H1 (cell line): ENCODE results near the gene MAJIN. TPM values are rescaled to one million over a fixed set of nuclear protein-coding genes. Genes with fewer than 3 reads are reported as not detected.

Experiments used
- CTCF ChIA-PET: fragments of 300-600 bp; sonication (Branson Sonifier 250); formaldehyde crosslinking; loops from one replicate; lab custom pipeline; 2021; ENCODE audit not compliant: partially characterized antibody; lab: Charles Lee
- POLR2A ChIA-PET: fragments of 300-600 bp; sonication (Branson Sonifier 250); formaldehyde crosslinking; loops from one replicate; lab custom pipeline; 2021; ENCODE audit warnings: inconsistent platforms; ENCODE audit not compliant: partially characterized antibody; lab: Charles Lee
- DNase-seq, 2 experiments: peaks; one replicate each; pipeline versions ENCODE4 v3.0.0 to v3.0.0-alpha.2; 2010 to 2022; ENCODE audit warnings: low spot score in 2 of 2, low read depth in 1 of 2, mixed read lengths in 1 of 2
- FAIRE-seq: peaks from 2 replicates; lab custom pipeline; 2011; peaks lifted over from hg19 to GRCh38; lab: Jason Lieb, UNC
- H2AFZ ChIP-seq: 2 replicates; pipeline ENCODE4 v1.8.1; 2012; ENCODE audit warnings: low read length, inconsistent platforms
- H2AK5ac ChIP-seq: 2 replicates; pipeline ENCODE4 v1.6.1; 2013; ENCODE audit warnings: low read depth, low read length
- H2BK120ac ChIP-seq: replicated peaks from 2 replicates; pipeline ENCODE3; 2013; ENCODE audit warnings: low read depth, low read length, inconsistent platforms
- H2BK12ac ChIP-seq: 2 replicates; pipeline ENCODE4 v1.6.1; 2013; ENCODE audit warnings: low read depth, low read length
- H2BK15ac ChIP-seq: 2 replicates; pipeline ENCODE4 v1.6.1; 2013; ENCODE audit warnings: low read length
- H2BK20ac ChIP-seq: 2 replicates; pipeline ENCODE4 v1.6.1; 2013; ENCODE audit warnings: low read length
- H2BK5ac ChIP-seq: 2 replicates; pipeline ENCODE4 v1.6.1; 2013; ENCODE audit warnings: low read depth, low read length
- H3K14ac ChIP-seq: 2 replicates; pipeline ENCODE4 v1.6.1; 2013; ENCODE audit warnings: inconsistent platforms; ENCODE audit not compliant: insufficient read length
- H3K18ac ChIP-seq: 2 replicates; pipeline ENCODE4 v1.6.1; 2013; ENCODE audit warnings: low read length; ENCODE audit errors: extremely low read depth
- H3K23ac ChIP-seq: 2 replicates; pipeline ENCODE4 v1.6.1; 2013; ENCODE audit warnings: inconsistent platforms; ENCODE audit not compliant: insufficient read length
- H3K23me2 ChIP-seq: 2 replicates; pipeline ENCODE4 v1.6.1; 2013; ENCODE audit warnings: low read depth, low read length
- H3K27ac ChIP-seq: 2 replicates; pipeline ENCODE4 v1.6.1; 2011; ENCODE audit warnings: low read depth, low read length, inconsistent platforms
- H3K27me3 ChIP-seq, 4 experiments: replicated peaks in 1 of 4; 1 replicate in 1 of 4; 2 replicates in 3 of 4; pipeline versions ENCODE4 v1.6.1 to v1.8.1; 2011 to 2013; ENCODE audit warnings: low read length in 3 of 4, mild to moderate bottlenecking in 3 of 4, inconsistent platforms in 2 of 4, mixed read lengths in 2 of 4, moderate library complexity in 1 of 4; ENCODE audit not compliant: control insufficient read depth in 3 of 4, insufficient read depth in 3 of 4; ENCODE audit errors: extremely low read depth in 1 of 4
- H3K36me3 ChIP-seq, 4 experiments: 2 replicates each; pipeline versions ENCODE4 v1.6.1 to v1.8.1; 2011 to 2013; ENCODE audit warnings: mild to moderate bottlenecking in 4 of 4, low read length in 3 of 4, moderate library complexity in 2 of 4, control low read depth in 1 of 4, inconsistent platforms in 1 of 4; ENCODE audit not compliant: insufficient read depth in 4 of 4, control insufficient read depth in 2 of 4
- H3K4ac ChIP-seq: replicated peaks from 2 replicates; pipeline ENCODE3; 2013; ENCODE audit warnings: low read length, low read depth, mixed read lengths, inconsistent platforms; ENCODE audit not compliant: insufficient read length
- H3K4me1 ChIP-seq, 4 experiments: replicated peaks in 1 of 4; 1 replicate in 1 of 4; 2 replicates in 3 of 4; pipeline versions ENCODE4 v1.6.1 to v1.8.1; 2011 to 2013; ENCODE audit warnings: low read length in 3 of 4, inconsistent platforms in 2 of 4, mixed read lengths in 1 of 4; ENCODE audit not compliant: insufficient read depth in 4 of 4, control insufficient read depth in 3 of 4
- H3K4me2 ChIP-seq, 2 experiments: 2 replicates each; pipeline versions ENCODE4 v1.6.1 to v1.8.1; 2011 to 2013; ENCODE audit warnings: low read depth in 2 of 2, low read length in 2 of 2, control low read depth in 1 of 2, inconsistent platforms in 1 of 2, mild to moderate bottlenecking in 1 of 2; ENCODE audit not compliant: insufficient read depth in 1 of 2
- H3K4me3 ChIP-seq, 4 experiments: fragments of 200-600, 300-600 bp in 1 of 4; sonication (generic), shearing (Covaris generic), sonication (Bioruptor Twin) in 1 of 4; 2 replicates each; pipeline versions ENCODE4 v1.5.1 to v1.8.1; 2011 to 2016; ENCODE audit warnings: low read length in 4 of 4, low read depth in 3 of 4, control low read depth in 2 of 4, inconsistent platforms in 2 of 4, mild to moderate bottlenecking in 2 of 4, mixed read lengths in 1 of 4, moderate library complexity in 1 of 4; ENCODE audit not compliant: insufficient read depth in 2 of 4; ENCODE audit errors: extremely low read depth in 1 of 4
- H3K56ac ChIP-seq: replicated peaks from 2 replicates; pipeline ENCODE3; 2013; ENCODE audit warnings: low read depth, mild to moderate bottlenecking, mixed read lengths, low read length, inconsistent platforms; ENCODE audit not compliant: insufficient read length
- H3K79me1 ChIP-seq: 2 replicates; pipeline ENCODE4 v1.6.1; 2013; ENCODE audit warnings: low read depth, low read length, control low read depth
- H3K79me2 ChIP-seq, 2 experiments: 2 replicates each; pipeline versions ENCODE4 v1.6.1 to v1.8.1; 2012 to 2013; ENCODE audit warnings: low read length in 2 of 2, mild to moderate bottlenecking in 2 of 2, inconsistent platforms in 1 of 2; ENCODE audit not compliant: insufficient read depth in 2 of 2, control insufficient read depth in 1 of 2
- H3K9ac ChIP-seq, 4 experiments: replicated peaks in 1 of 4; 1 replicate in 1 of 4; 2 replicates in 3 of 4; pipeline versions ENCODE4 v1.6.1 to v1.8.1; 2011 to 2013; ENCODE audit warnings: low read depth in 3 of 4, low read length in 3 of 4, control low read depth in 2 of 4, mild to moderate bottlenecking in 2 of 4, moderate library complexity in 2 of 4, inconsistent platforms in 1 of 4; ENCODE audit errors: extremely low read depth in 1 of 4
- H3K9me3 ChIP-seq, 2 experiments: 2 replicates each; pipeline versions ENCODE4 v1.6.1 to v1.8.1; 2012 to 2013; ENCODE audit warnings: mild to moderate bottlenecking in 2 of 2, moderate library complexity in 2 of 2, control low read depth in 1 of 2, inconsistent platforms in 1 of 2, low read depth in 1 of 2, low read length in 1 of 2, mixed read lengths in 1 of 2; ENCODE audit not compliant: insufficient read depth in 2 of 2
- H4K20me1 ChIP-seq, 2 experiments: replicated peaks in 1 of 2; 2 replicates each; pipeline versions ENCODE3 to v1.8.1; 2011 to 2013; ENCODE audit warnings: inconsistent platforms in 2 of 2, low read length in 2 of 2, mild to moderate bottlenecking in 1 of 2; ENCODE audit not compliant: insufficient read depth in 2 of 2, control insufficient read depth in 1 of 2
- H4K5ac ChIP-seq: 2 replicates; pipeline ENCODE4 v1.6.1; 2013; ENCODE audit warnings: low read length, low read depth, mixed read lengths, inconsistent platforms; ENCODE audit not compliant: insufficient read length
- H4K8ac ChIP-seq: 2 replicates; pipeline ENCODE4 v1.8.0; 2013; ENCODE audit warnings: mild to moderate bottlenecking, moderate library complexity, low read length, inconsistent platforms; ENCODE audit not compliant: insufficient read depth; ENCODE audit errors: extremely low read depth
- H4K91ac ChIP-seq: replicated peaks from 2 replicates; pipeline ENCODE3; 2013; ENCODE audit warnings: low read length, mixed read lengths, inconsistent platforms; ENCODE audit not compliant: insufficient read length
- SIRT6 ChIP-seq: IDR thresholded peaks from one replicate; pipeline ENCODE4 v1.7.1; 2012; ENCODE audit warnings: low read length, inconsistent platforms
- SUZ12 ChIP-seq: fragments of 200-600 bp; sonication (generic); IDR thresholded peaks from 2 replicates; pipeline ENCODE4 v1.6.1; 2012; ENCODE audit warnings: mild to moderate bottlenecking, inconsistent platforms, low read length, moderate library complexity, mixed read lengths
- WGBS, 2 experiments: shearing (Covaris generic) in 1 of 2; methylation state at CpG; one replicate each; pipeline versions ENCODE4 v1.1.6 to v1.1.7; 2013 to 2015; ENCODE audit warnings: low lambda C conversion rate in 2 of 2, mixed read lengths in 2 of 2, inconsistent platforms in 1 of 2, low coverage in 1 of 2, missing lambda C conversion rate in 1 of 2; ENCODE audit not compliant: insufficient replicate concordance in 2 of 2, insufficient coverage in 1 of 2, insufficient read length in 1 of 2; ENCODE audit errors: extremely low coverage in 1 of 2, missing lambda C conversion rate in 1 of 2; 5-methylcytosine and 5-hydroxymethylcytosine counted together
- polyA plus RNA-seq, 7 experiments: library from polyadenylated mRNA; depleted of rRNA in 3 of 7; stranded (reverse) in 5 of 7; unstranded in 2 of 7; fragments of >200 nt in 5 of 7; fragments of 200-250 nt in 2 of 7; gene quantifications; 1 replicate in 5 of 7; 2 replicates in 1 of 7; 4 replicates in 1 of 7; pipeline versions ENCODE4 v1.2.1 to v1.2.3, GENCODE V29; 2011 to 2013; ENCODE audit warnings: missing spikeins in 2 of 7, mixed read lengths in 2 of 7
- total RNA-seq: library from RNA; stranded (reverse); fragmentation: NEBNext Ultra II Directional; extraction: Animal tissue kit (Norgen Biotek cat#: 25700); gene quantifications from 2 replicates; pipeline ENCODE4 v1.2.1, GENCODE V29; 2021

MAJIN gene
- total and polyA plus RNA-seq, 2 of the 8 experiments (the other 6 are each of a cell fraction or from before 2014, with no cell fraction given): not detected

DNA sequence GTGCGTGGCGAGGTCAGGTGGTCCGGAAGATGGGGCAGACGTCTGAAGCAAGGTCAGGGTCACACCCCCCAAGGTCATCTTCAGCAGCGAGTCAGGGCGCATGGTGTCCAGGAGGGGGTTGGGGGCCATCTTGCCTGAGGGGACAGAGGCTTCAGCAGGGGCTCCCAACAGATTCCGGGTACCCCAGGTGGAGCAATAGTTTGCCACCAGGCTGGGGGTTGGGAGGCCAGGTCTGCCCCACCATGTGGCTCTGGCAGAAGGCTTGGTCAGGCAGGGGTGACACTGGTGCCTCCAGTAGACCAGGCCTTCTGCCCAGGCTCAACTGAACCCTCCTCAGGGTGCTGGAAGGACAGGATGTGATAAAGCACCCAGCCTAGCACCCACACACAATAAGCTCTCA, 60.8 kb downstream of the MAJIN start:
- Histone ChIP-seq H2BK20ac (no peak overlapping the region), H3K79me2 (no peaks in the 10 kb centered on the region), H3K9me3 (no peaks in the 10 kb centered on the region), H3K4me1 (peaks cover 0 to 6% (median 2%) of the 10 kb centered on the region in 4 experiments; a peak in 3 of 7 replicates), H3K23me2 (peaks cover 1% of the 10 kb centered on the region), H2BK120ac (no peak overlapping the region), H3K9ac (no peak overlapping the region), H3K56ac (no peak overlapping the region), H3K79me1 (0 out of 2 replicates have a peak, but pooled peaks cover 2% of the 10 kb centered on the region), H3K27ac (no peak overlapping the region), H4K8ac (no peak overlapping the region; the same call in 1 of the 2 replicates), H3K4ac (no peak overlapping the region), H4K91ac (no peak overlapping the region), H2AFZ (no peak overlapping the region), H2BK15ac (no peak overlapping the region), H4K5ac (no peak overlapping the region), H3K27me3 (no peaks in the 10 kb centered on the region), H2BK5ac (no peak overlapping the region), H4K20me1 (peaks cover 2 to 6% of the 10 kb centered on the region in 2 experiments), H3K4me2 (no peak overlapping the region), H2BK12ac (no peak overlapping the region), H3K4me3 (no peak overlapping the region), H2AK5ac (no peak overlapping the region), H3K23ac (no peak overlapping the region), H3K36me3 (peaks cover 4 to 21% (median 13%) of the 10 kb centered on the region in 4 experiments; a peak in 5 of 8 replicates), H3K18ac (no peak overlapping the region), H3K14ac (no peak overlapping the region)
- CTCF ChIA-PET: interaction anchor here (1.0 to 2.7 kb wide), 8 partner anchors 14 to 103 kb away, joined by 3 to 19 read pairs (median 6); partner anchors contain the start of genes ARL2, BATF2 and GPHA2
- no peak for TF ChIP-seq SIRT6
- TF ChIP-seq SUZ12: no peak
- POLR2A ChIA-PET: interaction anchor here (1.4 kb wide), 1 partner anchor 13 kb away, joined by 3 read pairs; no protein-coding TSS in a partner anchor
- DNase-seq (no peak), FAIRE-seq (no peak)
- WGBS, 2 experiments: 98% methylated on average over 7 of the region's 7 CpGs; no CpG with 5 or more reads in 1 of the 2 experiments
